ENCODE data around the gene TAS2R38.

The TAS2R38 gene

GRCh38 chr7:141975806-141976523, 2.4 kb upstream of the TAS2R38 start:
- no peaks in the 10 kb centered on the region for H3K36me3 ChIP-seq (ENCODE audit: control insufficient read depth in 1 of 2, insufficient read depth in 2 of 2, low read length in 2 of 2)
- peaks cover 0 to 3% of the 10 kb centered on the region in 2 donors for H3K9me3 ChIP-seq (ENCODE audit: control insufficient read depth in 1 of 2, low read length in 2 of 2)
- no peaks in the 10 kb centered on the region for H3K27me3 ChIP-seq (ENCODE audit: low read depth, low read length)
- H3K4me1 ChIP-seq (ENCODE audit: control insufficient read depth in 1 of 2, insufficient read depth in 2 of 2, low read length in 2 of 2) = no peaks in the 10 kb centered on the region
- H3K27ac ChIP-seq (ENCODE audit: low read length) = no peak overlapping the region
- peak overlapping the region; percentile 18 to 29 for H3K4me3 ChIP-seq (ENCODE audit: low read depth in 1 of 2, low read length in 2 of 2)

- no peaks in the 10 kb centered on the region for H3K27me3 ChIP-seq (ENCODE audit: low read depth, low read length)
- peaks cover 0 to 3% of the 10 kb centered on the region in 2 donors for H3K9me3 ChIP-seq (ENCODE audit: control insufficient read depth in 1 of 2, low read length in 2 of 2)
- no peaks in the 10 kb centered on the region for H3K4me1 ChIP-seq (ENCODE audit: control insufficient read depth in 1 of 2, insufficient read depth in 2 of 2, low read length in 2 of 2)
- no peaks in the 10 kb centered on the region for H3K36me3 ChIP-seq (ENCODE audit: control insufficient read depth in 1 of 2, insufficient read depth in 2 of 2, low read length in 2 of 2)
- H3K27ac ChIP-seq (ENCODE audit: low read length) = no peak overlapping the region
- H3K4me3 ChIP-seq (ENCODE audit: low read depth in 1 of 2, low read length in 2 of 2) = no peak overlapping the region
Measured at GRCh38 chr7:141974831-141975230, 1.3 kb upstream of the TAS2R38 start.

GRCh38 chr7:141960687-141961422, 12.7 kb downstream of the TAS2R38 start:
- Histone ChIP-seq H3K4me3 (ENCODE audit: low read depth in 1 of 2, low read length in 2 of 2) (no peak overlapping the region), H3K27me3 (ENCODE audit: low read depth, low read length) (no peaks in the 10 kb centered on the region), H3K4me1 (ENCODE audit: control insufficient read depth in 1 of 2, insufficient read depth in 2 of 2, low read length in 2 of 2) (no peaks in the 10 kb centered on the region), H3K27ac (ENCODE audit: low read length) (no peak overlapping the region), H3K36me3 (ENCODE audit: control insufficient read depth in 1 of 2, insufficient read depth in 2 of 2, low read length in 2 of 2) (no peaks in the 10 kb centered on the region), H3K9me3 (ENCODE audit: control insufficient read depth in 1 of 2, low read length in 2 of 2) (no peaks in the 10 kb centered on the region)

- Histone ChIP-seq H3K4me3 (ENCODE audit: low read depth in 1 of 2, low read length in 2 of 2) (no peak overlapping the region), H3K9me3 (ENCODE audit: control insufficient read depth in 1 of 2, low read length in 2 of 2) (no peaks in the 10 kb centered on the region), H3K27me3 (ENCODE audit: low read depth, low read length) (no peaks in the 10 kb centered on the region), H3K4me1 (ENCODE audit: control insufficient read depth in 1 of 2, insufficient read depth in 2 of 2, low read length in 2 of 2) (no peaks in the 10 kb centered on the region), H3K27ac (ENCODE audit: low read length) (no peak overlapping the region), H3K36me3 (ENCODE audit: control insufficient read depth in 1 of 2, insufficient read depth in 2 of 2, low read length in 2 of 2) (no peaks in the 10 kb centered on the region)
Measured at GRCh38 chr7:141956084-141956483, 17.5 kb downstream of the TAS2R38 start.

- no peak overlapping the region for H3K4me3 ChIP-seq (ENCODE audit: low read depth in 1 of 2, low read length in 2 of 2)
- no peaks in the 10 kb centered on the region for H3K4me1 ChIP-seq (ENCODE audit: control insufficient read depth in 1 of 2, insufficient read depth in 2 of 2, low read length in 2 of 2)
- H3K27me3 ChIP-seq (ENCODE audit: low read depth, low read length) = no peaks in the 10 kb centered on the region
- H3K9me3 ChIP-seq (ENCODE audit: control insufficient read depth in 1 of 2, low read length in 2 of 2) = no peaks in the 10 kb centered on the region
- no peaks in the 10 kb centered on the region for H3K36me3 ChIP-seq (ENCODE audit: control insufficient read depth in 1 of 2, insufficient read depth in 2 of 2, low read length in 2 of 2)
- H3K27ac ChIP-seq (ENCODE audit: low read length) = no peak overlapping the region
Measured at GRCh38 chr7:141954334-141954733, 19.2 kb downstream of the TAS2R38 start.

- Histone ChIP-seq H3K27ac (ENCODE audit: low read length) (no peak overlapping the region), H3K9me3 (ENCODE audit: control insufficient read depth in 1 of 2, low read length in 2 of 2) (no peaks in the 10 kb centered on the region), H3K4me3 (ENCODE audit: low read depth in 1 of 2, low read length in 2 of 2) (no peak overlapping the region), H3K36me3 (ENCODE audit: control insufficient read depth in 1 of 2, insufficient read depth in 2 of 2, low read length in 2 of 2) (no peaks in the 10 kb centered on the region), H3K27me3 (ENCODE audit: low read depth, low read length) (no peaks in the 10 kb centered on the region), H3K4me1 (ENCODE audit: control insufficient read depth in 1 of 2, insufficient read depth in 2 of 2, low read length in 2 of 2) (no peaks in the 10 kb centered on the region)
Measured at GRCh38 chr7:141952461-141952860, 21.1 kb downstream of the TAS2R38 start.

- Histone ChIP-seq H3K27ac (ENCODE audit: low read length) (no peak overlapping the region), H3K4me1 (ENCODE audit: control insufficient read depth in 1 of 2, insufficient read depth in 2 of 2, low read length in 2 of 2) (no peaks in the 10 kb centered on the region), H3K36me3 (ENCODE audit: control insufficient read depth in 1 of 2, insufficient read depth in 2 of 2, low read length in 2 of 2) (no peaks in the 10 kb centered on the region), H3K27me3 (ENCODE audit: low read depth, low read length) (no peaks in the 10 kb centered on the region), H3K9me3 (ENCODE audit: control insufficient read depth in 1 of 2, low read length in 2 of 2) (no peaks in the 10 kb centered on the region), H3K4me3 (ENCODE audit: low read depth in 1 of 2, low read length in 2 of 2) (no peak overlapping the region)
Measured at GRCh38 chr7:141950806-141951205, 22.8 kb downstream of the TAS2R38 start.

GRCh38 chr7:141949911-141950310, 23.7 kb downstream of the TAS2R38 start:
- H3K4me3 ChIP-seq (ENCODE audit: low read depth in 1 of 2, low read length in 2 of 2) = no peak overlapping the region
- H3K4me1 ChIP-seq (ENCODE audit: control insufficient read depth in 1 of 2, insufficient read depth in 2 of 2, low read length in 2 of 2) = no peaks in the 10 kb centered on the region
- H3K9me3 ChIP-seq (ENCODE audit: control insufficient read depth in 1 of 2, low read length in 2 of 2) = no peaks in the 10 kb centered on the region
- H3K36me3 ChIP-seq (ENCODE audit: control insufficient read depth in 1 of 2, insufficient read depth in 2 of 2, low read length in 2 of 2) = no peaks in the 10 kb centered on the region
- no peaks in the 10 kb centered on the region for H3K27me3 ChIP-seq (ENCODE audit: low read depth, low read length)
- H3K27ac ChIP-seq (ENCODE audit: low read length) = no peak overlapping the region

- Histone ChIP-seq H3K27ac (ENCODE audit: low read length) (no peak overlapping the region), H3K9me3 (ENCODE audit: control insufficient read depth in 1 of 2, low read length in 2 of 2) (no peaks in the 10 kb centered on the region), H3K27me3 (ENCODE audit: low read depth, low read length) (no peaks in the 10 kb centered on the region), H3K4me1 (ENCODE audit: control insufficient read depth in 1 of 2, insufficient read depth in 2 of 2, low read length in 2 of 2) (no peaks in the 10 kb centered on the region), H3K4me3 (ENCODE audit: low read depth in 1 of 2, low read length in 2 of 2) (no peak overlapping the region), H3K36me3 (ENCODE audit: control insufficient read depth in 1 of 2, insufficient read depth in 2 of 2, low read length in 2 of 2) (no peaks in the 10 kb centered on the region)
Measured at GRCh38 chr7:141949451-141949850, 24.1 kb downstream of the TAS2R38 start.

GRCh38 chr7:141949021-141949420, 24.6 kb downstream of the TAS2R38 start:
- H3K4me1 ChIP-seq (ENCODE audit: control insufficient read depth in 1 of 2, insufficient read depth in 2 of 2, low read length in 2 of 2) = no peaks in the 10 kb centered on the region
- H3K36me3 ChIP-seq (ENCODE audit: control insufficient read depth in 1 of 2, insufficient read depth in 2 of 2, low read length in 2 of 2) = no peaks in the 10 kb centered on the region
- no peaks in the 10 kb centered on the region for H3K27me3 ChIP-seq (ENCODE audit: low read depth, low read length)
- no peak overlapping the region for H3K4me3 ChIP-seq (ENCODE audit: low read depth in 1 of 2, low read length in 2 of 2)
- H3K9me3 ChIP-seq (ENCODE audit: control insufficient read depth in 1 of 2, low read length in 2 of 2) = no peaks in the 10 kb centered on the region
- no peak overlapping the region for H3K27ac ChIP-seq (ENCODE audit: low read length)

- Histone ChIP-seq H3K9me3 (ENCODE audit: control insufficient read depth in 1 of 2, low read length in 2 of 2) (peaks cover 0 to 5% of the 10 kb centered on the region in 2 donors), H3K36me3 (ENCODE audit: control insufficient read depth in 1 of 2, insufficient read depth in 2 of 2, low read length in 2 of 2) (no peaks in the 10 kb centered on the region), H3K27ac (ENCODE audit: low read length) (no peak within 1 kb of the TSS), H3K4me1 (ENCODE audit: control insufficient read depth in 1 of 2, insufficient read depth in 2 of 2, low read length in 2 of 2) (no peaks in the 10 kb centered on the region), H3K27me3 (ENCODE audit: low read depth, low read length) (no peaks in the 10 kb centered on the region), H3K4me3 (ENCODE audit: low read depth in 1 of 2, low read length in 2 of 2) (no peak within 1 kb of the TSS)
Measured at GRCh38 chr7:141946796-141947195, 26.8 kb downstream of the TAS2R38 start, which contains the start of gene CLEC5A. Gene CLEC5A, minus strand, starts transcription at chr7:141946974. Its CDS starts 682 bp downstream, at chr7:141946292.
